Astrocyte (in vitro differentiated cells and primary cell): Measurements from ENCODE around the gene PRAMEF4.
"Not testable (repeated sequence)": the region's sequence is repeated elsewhere in the genome, so short reads cannot be mapped to it uniquely, and the experiment has no call there.

ENCODE experiments used
- EZH2 ChIP-seq: IDR thresholded peaks from 2 replicates; pipeline ENCODE4 v1.6.1; 2012; ENCODE audit warnings: mild to moderate bottlenecking, low read length, inconsistent platforms; ENCODE audit not compliant: insufficient read depth
- TF ChIP-seq, protein P1 (sequence below): IDR thresholded peaks from 2 replicates; pipeline ENCODE4 v1.5.1; 2011; ENCODE audit warnings: low read depth, mild to moderate bottlenecking, inconsistent platforms, low read length, moderate library complexity; ENCODE audit not compliant: insufficient read depth

- TF ChIP-seq, protein P1, sequence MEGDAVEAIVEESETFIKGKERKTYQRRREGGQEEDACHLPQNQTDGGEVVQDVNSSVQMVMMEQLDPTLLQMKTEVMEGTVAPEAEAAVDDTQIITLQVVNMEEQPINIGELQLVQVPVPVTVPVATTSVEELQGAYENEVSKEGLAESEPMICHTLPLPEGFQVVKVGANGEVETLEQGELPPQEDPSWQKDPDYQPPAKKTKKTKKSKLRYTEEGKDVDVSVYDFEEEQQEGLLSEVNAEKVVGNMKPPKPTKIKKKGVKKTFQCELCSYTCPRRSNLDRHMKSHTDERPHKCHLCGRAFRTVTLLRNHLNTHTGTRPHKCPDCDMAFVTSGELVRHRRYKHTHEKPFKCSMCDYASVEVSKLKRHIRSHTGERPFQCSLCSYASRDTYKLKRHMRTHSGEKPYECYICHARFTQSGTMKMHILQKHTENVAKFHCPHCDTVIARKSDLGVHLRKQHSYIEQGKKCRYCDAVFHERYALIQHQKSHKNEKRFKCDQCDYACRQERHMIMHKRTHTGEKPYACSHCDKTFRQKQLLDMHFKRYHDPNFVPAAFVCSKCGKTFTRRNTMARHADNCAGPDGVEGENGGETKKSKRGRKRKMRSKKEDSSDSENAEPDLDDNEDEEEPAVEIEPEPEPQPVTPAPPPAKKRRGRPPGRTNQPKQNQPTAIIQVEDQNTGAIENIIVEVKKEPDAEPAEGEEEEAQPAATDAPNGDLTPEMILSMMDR, result not testable (repeated sequence)
- TF ChIP-seq EZH2, result not testable (repeated sequence)
Measured at GRCh38 chr1:12903793-12904572, 18.0 kb upstream of the PRAMEF4 start.
